ENCODE results near the gene SP140.
"Not testable (repeated sequence)": the region's sequence is repeated elsewhere in the genome, so short reads cannot be mapped to it uniquely, and the experiment has no call there.

The SP140 gene

GRCh38 chr2:230225486-230225885 is at the start of gene SP140:
Gene SP140 (plus strand): TSS chr2:230225736. CDS start chr2:230225845, 109 bp downstream.
- peak; percentile 80 for DNase-seq

- no peak for DNase-seq
Observed at GRCh38 chr2:230176996-230177395, 48.5 kb upstream of the SP140 start.

GRCh38 chr2:230178546-230179485 is 46.7 kb upstream of the SP140 start:
- DNase-seq, result no peak

- no peak for DNase-seq
Observed at GRCh38 chr2:230179907-230180306, 45.6 kb upstream of the SP140 start.

GRCh38 chr2:230181195-230181594 is 44.3 kb upstream of the SP140 start:
- DNase-seq, result no peak

- no peak for DNase-seq
Observed at GRCh38 chr2:230184727-230185578, 40.6 kb upstream of the SP140 start.

GRCh38 chr2:230202430-230203109 is 23.0 kb upstream of the SP140 start:
- no peak for DNase-seq

- no peak for DNase-seq
Observed at GRCh38 chr2:230203110-230203676, 22.3 kb upstream of the SP140 start.

- DNase-seq, result no peak
Observed at GRCh38 chr2:230205034-230205433, 20.5 kb upstream of the SP140 start.

GRCh38 chr2:230205721-230206120 is 19.8 kb upstream of the SP140 start:
- DNase-seq, result no peak

GRCh38 chr2:230208576-230208975 is 17.0 kb upstream of the SP140 start:
- DNase-seq, result no peak

GRCh38 chr2:230209422-230210051 is 16.0 kb upstream of the SP140 start:
- no peak for DNase-seq

GRCh38 chr2:230216489-230216888 is 9.0 kb upstream of the SP140 start:
- DNase-seq, result no peak

GRCh38 chr2:230217424-230217823 is 8.1 kb upstream of the SP140 start:
- DNase-seq, result no peak

GRCh38 chr2:230218421-230218820 is 7.1 kb upstream of the SP140 start:
- DNase-seq, result no peak

GRCh38 chr2:230219419-230220331 is 5.9 kb upstream of the SP140 start, which contains the start of gene SP110:
Gene SP110 (minus strand): TSS chr2:230219984. CDS start chr2:230216927, 3,057 bp downstream.
- peak; percentile 86 for DNase-seq

GRCh38 chr2:230220347-230220969 is 5.1 kb upstream of the SP140 start:
- no peak for DNase-seq

GRCh38 chr2:230221493-230221892 is 4.0 kb upstream of the SP140 start:
- DNase-seq, result no peak

- not testable (repeated sequence) for DNase-seq
Observed at GRCh38 chr2:230222829-230223228, 2.7 kb upstream of the SP140 start.

- DNase-seq, result no peak
Observed at GRCh38 chr2:230224458-230224857, 1.1 kb upstream of the SP140 start.
